Measurements from ENCODE around the gene APLNR.

Gene APLNR

DNA sequence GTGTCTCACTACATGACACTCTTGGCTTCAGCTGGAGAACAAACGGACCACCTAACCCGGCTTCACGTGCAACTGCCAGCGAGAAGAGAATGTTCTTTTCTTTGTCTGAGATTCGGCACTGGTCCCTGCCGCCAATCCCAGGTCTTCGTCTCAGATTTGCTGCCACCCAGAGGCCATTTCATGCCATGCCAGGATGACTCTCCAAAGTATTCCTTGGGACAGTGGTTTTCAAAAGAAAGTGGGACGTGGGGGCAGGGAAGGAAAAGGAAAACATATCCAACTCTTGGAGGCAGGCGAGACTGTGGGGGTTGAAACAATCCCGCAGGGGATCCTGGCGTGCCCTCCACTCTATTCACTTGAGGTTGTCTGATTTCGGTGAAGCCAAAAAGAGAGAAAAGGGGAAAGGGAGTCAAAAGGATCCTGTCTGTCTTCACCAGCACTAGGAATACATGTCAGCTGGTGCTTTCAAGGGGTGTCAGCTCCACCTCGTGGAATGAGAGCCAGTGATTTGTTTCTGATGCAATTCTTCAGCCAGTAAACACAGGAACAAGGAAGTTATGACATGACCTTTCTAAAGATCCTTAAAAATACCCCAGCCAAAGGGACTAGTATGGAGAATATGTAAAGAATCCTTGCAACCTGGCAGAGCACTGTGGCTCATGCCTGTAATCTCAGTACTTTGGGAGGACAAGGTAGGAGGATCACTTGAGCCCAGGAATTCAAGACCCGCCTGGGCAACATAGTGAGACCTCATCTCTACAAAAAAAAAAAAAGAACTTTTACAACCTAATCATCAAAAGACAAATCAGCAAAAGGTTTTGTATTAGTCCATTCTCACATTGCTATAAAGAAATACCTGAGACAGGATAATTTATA, 41.0 kb upstream of the APLNR start:
- no peaks in the 10 kb centered on the region for H3K36me3 ChIP-seq
- TF ChIP-seq, protein P1, sequence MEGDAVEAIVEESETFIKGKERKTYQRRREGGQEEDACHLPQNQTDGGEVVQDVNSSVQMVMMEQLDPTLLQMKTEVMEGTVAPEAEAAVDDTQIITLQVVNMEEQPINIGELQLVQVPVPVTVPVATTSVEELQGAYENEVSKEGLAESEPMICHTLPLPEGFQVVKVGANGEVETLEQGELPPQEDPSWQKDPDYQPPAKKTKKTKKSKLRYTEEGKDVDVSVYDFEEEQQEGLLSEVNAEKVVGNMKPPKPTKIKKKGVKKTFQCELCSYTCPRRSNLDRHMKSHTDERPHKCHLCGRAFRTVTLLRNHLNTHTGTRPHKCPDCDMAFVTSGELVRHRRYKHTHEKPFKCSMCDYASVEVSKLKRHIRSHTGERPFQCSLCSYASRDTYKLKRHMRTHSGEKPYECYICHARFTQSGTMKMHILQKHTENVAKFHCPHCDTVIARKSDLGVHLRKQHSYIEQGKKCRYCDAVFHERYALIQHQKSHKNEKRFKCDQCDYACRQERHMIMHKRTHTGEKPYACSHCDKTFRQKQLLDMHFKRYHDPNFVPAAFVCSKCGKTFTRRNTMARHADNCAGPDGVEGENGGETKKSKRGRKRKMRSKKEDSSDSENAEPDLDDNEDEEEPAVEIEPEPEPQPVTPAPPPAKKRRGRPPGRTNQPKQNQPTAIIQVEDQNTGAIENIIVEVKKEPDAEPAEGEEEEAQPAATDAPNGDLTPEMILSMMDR (IDR thresholded peaks at IDR 0.05), result no peak

DNA sequence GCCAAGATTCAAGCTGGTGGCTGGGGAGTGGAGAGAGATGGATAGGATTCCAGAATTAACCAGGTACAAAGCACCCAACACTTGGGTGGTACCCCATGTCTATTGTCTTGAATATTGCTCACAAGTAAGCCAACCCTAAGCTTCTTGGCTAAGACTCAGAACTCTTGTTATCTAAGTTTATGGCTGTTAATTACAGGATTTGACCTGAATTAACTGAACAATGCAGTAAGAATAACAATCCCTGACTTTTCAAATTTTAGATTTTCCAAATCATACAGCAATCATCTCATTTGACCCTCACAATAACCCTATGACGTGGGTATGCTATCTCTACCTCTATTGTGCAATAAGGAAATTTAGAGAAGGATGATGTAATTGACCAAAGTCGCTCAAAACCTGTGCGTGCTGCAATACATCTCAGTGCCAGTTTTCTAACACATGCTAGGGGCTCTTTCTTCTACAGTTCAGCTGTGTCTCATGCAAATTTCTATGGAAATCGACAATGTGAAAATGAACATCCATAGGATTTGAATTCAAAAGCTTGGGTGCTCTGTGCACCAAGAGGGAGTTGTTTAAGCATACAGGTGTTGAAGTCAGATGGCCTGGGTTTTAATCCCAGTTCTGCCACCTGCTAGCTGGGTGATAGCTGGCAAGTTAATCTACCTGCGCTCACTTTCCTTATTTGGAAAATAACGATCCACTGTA, 40.1 kb upstream of the APLNR start:
- no peaks in the 10 kb centered on the region for H3K9me3 ChIP-seq
- H3K27me3 ChIP-seq, result peaks cover 24% of the 10 kb centered on the region
- H3K4me1 ChIP-seq (ENCODE audit: control insufficient read depth in 1 of 2, insufficient read depth in 1 of 2, low read depth in 1 of 2, low read length in 1 of 2), result peaks cover 3 to 5% of the 10 kb centered on the region in 2 experiments
- H3K4me3 ChIP-seq (ENCODE audit: low read depth in 1 of 2, low read length in 1 of 2), result no peak overlapping the region
- TF ChIP-seq, protein P1 (IDR thresholded peaks at IDR 0.05), result no peak
- no peaks in the 10 kb centered on the region for H3K36me3 ChIP-seq
- H3K27ac ChIP-seq, result no peak overlapping the region

More for the DNA sequence above, 41.0 kb upstream of the APLNR start:
- H3K4me1 ChIP-seq (ENCODE audit: control insufficient read depth in 1 of 2, insufficient read depth in 1 of 2, low read depth in 1 of 2, low read length in 1 of 2), result peaks cover 3 to 5% of the 10 kb centered on the region in 2 experiments
- no peak overlapping the region for H3K4me3 ChIP-seq (ENCODE audit: low read depth in 1 of 2, low read length in 1 of 2)
- H3K9me3 ChIP-seq, result no peaks in the 10 kb centered on the region
- H3K27ac ChIP-seq, result no peak overlapping the region
- H3K27me3 ChIP-seq, result peaks cover 24% of the 10 kb centered on the region

DNA sequence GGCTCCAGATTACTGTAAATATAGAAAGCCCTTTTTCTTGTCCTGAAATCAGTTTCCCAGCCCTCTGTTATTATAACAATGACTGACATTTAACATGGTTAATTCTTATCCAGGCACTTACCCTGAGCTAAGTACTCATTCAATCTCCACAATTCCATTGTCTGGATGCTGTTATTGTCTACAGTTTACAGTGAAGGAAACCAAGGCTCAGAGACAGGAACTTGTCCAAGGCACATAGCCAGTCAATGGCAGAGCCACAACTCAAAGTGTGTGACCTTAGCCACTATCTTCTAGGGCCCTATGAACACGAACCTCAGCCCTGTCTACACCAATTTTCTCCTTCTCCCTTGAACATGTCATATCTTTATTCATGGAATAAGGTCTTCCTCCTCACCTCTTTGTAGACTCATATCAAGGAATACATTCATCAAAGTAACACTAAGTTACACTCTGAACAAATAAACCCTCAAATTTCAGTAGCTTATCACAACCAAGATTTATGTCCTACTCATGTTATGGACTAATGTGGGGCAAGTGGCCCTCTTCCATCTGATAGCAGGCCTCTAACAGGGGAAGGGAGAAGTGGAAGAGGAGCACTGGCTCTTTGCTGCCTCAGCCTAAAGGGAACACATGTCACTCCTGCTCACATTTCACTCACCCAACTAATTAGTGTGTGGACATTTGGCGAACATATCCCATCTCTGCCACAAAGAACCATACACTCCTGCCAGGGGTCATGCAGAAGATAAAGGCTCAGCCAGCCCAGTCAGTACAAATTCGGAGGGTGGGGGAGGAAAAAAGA, 39.3 kb upstream of the APLNR start:
- H3K4me1 ChIP-seq (ENCODE audit: control insufficient read depth in 1 of 2, insufficient read depth in 1 of 2, low read depth in 1 of 2, low read length in 1 of 2), result peaks cover 3 to 5% of the 10 kb centered on the region in 2 experiments
- H3K4me3 ChIP-seq (ENCODE audit: low read depth in 1 of 2, low read length in 1 of 2), result no peak overlapping the region
- H3K27ac ChIP-seq, result no peak overlapping the region
- no peaks in the 10 kb centered on the region for H3K36me3 ChIP-seq
- no peaks in the 10 kb centered on the region for H3K9me3 ChIP-seq
- peaks cover 24% of the 10 kb centered on the region for H3K27me3 ChIP-seq
- TF ChIP-seq, protein P1 (IDR thresholded peaks at IDR 0.05), result no peak

DNA sequence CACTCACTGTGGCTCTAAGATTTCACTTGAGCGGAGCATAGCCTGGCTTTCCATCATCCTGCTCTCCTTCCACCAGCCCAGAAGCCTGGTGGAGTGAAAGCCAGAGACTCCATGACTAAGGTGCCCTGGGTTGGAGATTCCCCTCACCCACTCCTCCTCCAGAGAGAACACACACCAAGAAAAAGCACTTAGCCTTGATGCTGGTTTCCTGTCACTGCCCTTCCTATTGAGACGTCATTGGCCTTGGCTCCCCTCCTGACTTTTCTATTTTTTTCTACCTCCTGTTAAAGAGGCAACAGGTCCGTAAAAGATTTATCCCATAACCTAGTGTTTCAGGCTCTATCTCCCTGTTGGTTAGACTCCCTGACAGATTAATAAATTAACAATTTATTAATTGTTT, 38.5 kb upstream of the APLNR start:
- Histone ChIP-seq H3K36me3 (no peaks in the 10 kb centered on the region), H3K27ac (no peak overlapping the region)
- TF ChIP-seq, protein P1 (IDR thresholded peaks at IDR 0.05), result no peak

DNA sequence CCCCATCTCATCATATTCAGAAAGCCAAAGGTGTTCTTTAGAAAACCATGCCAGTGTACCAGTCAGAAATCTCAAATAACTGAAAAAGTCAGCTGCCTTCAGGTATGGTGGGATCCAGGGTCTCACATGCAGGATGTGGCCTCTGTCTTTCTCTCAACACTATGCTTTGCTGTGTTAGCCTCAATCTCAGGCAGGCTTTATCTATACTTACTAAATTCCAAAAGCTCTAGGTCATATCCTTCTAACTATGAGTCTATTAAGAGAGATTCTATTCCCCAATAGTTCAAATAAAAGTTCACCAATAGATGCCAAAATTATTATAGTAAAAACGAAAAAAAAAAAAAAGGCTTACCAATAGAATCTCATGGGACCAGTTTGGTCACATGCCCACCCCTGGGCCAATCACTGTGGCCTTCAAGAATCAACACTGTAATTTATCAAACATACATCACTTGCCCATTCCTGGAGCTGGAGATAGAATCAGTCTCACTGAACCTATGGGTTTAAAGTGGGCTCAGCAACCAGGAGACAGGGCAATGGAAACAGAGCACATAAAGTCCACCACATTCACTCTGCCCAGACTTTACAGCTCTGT, 38.0 kb upstream of the APLNR start:
- no peaks in the 10 kb centered on the region for H3K36me3 ChIP-seq
- TF ChIP-seq, protein P1 (IDR thresholded peaks at IDR 0.05), result no peak
- H3K4me1 ChIP-seq (ENCODE audit: control insufficient read depth in 1 of 2, insufficient read depth in 1 of 2, low read depth in 1 of 2, low read length in 1 of 2), result peaks cover 3 to 5% of the 10 kb centered on the region in 2 experiments
- H3K9me3 ChIP-seq, result no peaks in the 10 kb centered on the region
- no peak overlapping the region for H3K4me3 ChIP-seq (ENCODE audit: low read depth in 1 of 2, low read length in 1 of 2)
- no peak overlapping the region for H3K27ac ChIP-seq
- peaks cover 29% of the 10 kb centered on the region for H3K27me3 ChIP-seq

More for the DNA sequence above, 38.5 kb upstream of the APLNR start:
- no peak overlapping the region for H3K4me3 ChIP-seq (ENCODE audit: low read depth in 1 of 2, low read length in 1 of 2)
- H3K9me3 ChIP-seq, result no peaks in the 10 kb centered on the region
- peaks cover 3 to 5% of the 10 kb centered on the region in 2 experiments for H3K4me1 ChIP-seq (ENCODE audit: control insufficient read depth in 1 of 2, insufficient read depth in 1 of 2, low read depth in 1 of 2, low read length in 1 of 2)
- H3K27me3 ChIP-seq, result peaks cover 24% of the 10 kb centered on the region

Measured in neutrophil (primary cell).